ENCODE measurements around the gene SPHK2.

DNA sequence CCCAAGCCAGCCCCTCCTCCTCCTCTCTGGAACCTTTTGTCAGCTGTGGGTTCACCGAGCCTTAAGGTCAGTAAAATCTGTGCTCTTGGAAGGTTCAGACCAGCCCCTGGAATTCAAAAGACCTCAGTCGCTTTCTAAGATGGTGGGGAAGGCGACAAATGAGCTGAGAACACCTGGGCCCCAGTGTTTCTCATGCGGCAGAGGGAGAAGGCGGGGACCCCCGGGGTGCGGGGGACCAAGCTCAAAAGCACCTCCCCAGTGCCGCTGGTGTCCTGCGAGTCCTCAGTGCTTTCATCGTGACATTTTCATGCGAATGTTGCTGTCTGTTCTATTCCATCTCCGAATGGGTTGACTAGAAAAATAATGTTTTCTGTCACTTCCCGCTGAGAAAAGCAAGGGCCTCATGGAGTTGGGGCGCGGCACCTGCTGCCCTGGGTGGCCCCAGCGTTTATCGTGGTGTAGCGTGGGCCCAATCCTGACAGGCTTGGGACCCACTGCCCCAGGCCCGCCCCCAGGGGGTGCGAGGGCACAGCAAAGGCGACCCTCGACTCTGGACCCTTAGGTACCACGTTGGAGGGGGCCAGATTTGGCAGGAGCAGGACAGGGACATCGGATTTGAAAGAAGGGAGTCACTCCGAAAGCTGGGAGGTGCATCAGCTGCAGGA is 54.3 kb downstream of the SPHK2 start:
- TF ChIP-seq, protein P1, sequence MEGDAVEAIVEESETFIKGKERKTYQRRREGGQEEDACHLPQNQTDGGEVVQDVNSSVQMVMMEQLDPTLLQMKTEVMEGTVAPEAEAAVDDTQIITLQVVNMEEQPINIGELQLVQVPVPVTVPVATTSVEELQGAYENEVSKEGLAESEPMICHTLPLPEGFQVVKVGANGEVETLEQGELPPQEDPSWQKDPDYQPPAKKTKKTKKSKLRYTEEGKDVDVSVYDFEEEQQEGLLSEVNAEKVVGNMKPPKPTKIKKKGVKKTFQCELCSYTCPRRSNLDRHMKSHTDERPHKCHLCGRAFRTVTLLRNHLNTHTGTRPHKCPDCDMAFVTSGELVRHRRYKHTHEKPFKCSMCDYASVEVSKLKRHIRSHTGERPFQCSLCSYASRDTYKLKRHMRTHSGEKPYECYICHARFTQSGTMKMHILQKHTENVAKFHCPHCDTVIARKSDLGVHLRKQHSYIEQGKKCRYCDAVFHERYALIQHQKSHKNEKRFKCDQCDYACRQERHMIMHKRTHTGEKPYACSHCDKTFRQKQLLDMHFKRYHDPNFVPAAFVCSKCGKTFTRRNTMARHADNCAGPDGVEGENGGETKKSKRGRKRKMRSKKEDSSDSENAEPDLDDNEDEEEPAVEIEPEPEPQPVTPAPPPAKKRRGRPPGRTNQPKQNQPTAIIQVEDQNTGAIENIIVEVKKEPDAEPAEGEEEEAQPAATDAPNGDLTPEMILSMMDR (conservative IDR thresholded peaks at IDR 0.05; ENCODE audit: low read length), result no peak
- TF ChIP-seq EZH2phosphoT487 (IDR thresholded peaks at IDR 0.05; ENCODE audit: borderline replicate concordance, low read depth, low read length), result no peak

Data from OCI-LY7 (cell line).